OCI-M1 (cell line): ENCODE results near the gene SLC22A4.

ENCODE experiments used
- DNase-seq: peaks from one replicate; lab custom pipeline; 2025; lab: John Stamatoyannopoulos, UW

SLC22A4 gene

GRCh38 chr5:132376694-132377641 lies 82.8 kb downstream of the SLC22A4 start:
- DNase-seq = no peak

- no peak for DNase-seq
These were observed 83.5 kb downstream of the SLC22A4 start for GRCh38 chr5:132377738-132378137.

GRCh38 chr5:132378580-132378979 lies 84.4 kb downstream of the SLC22A4 start:
- peak; percentile 51 for DNase-seq

GRCh38 chr5:132380047-132380446 lies 85.9 kb downstream of the SLC22A4 start:
- no peak for DNase-seq

- no peak for DNase-seq
These were observed 86.5 kb downstream of the SLC22A4 start for GRCh38 chr5:132380741-132381140.

GRCh38 chr5:132381614-132382013 lies 87.4 kb downstream of the SLC22A4 start:
- no peak for DNase-seq

- DNase-seq = no peak
These were observed 89.1 kb downstream of the SLC22A4 start for GRCh38 chr5:132383261-132383660.

- DNase-seq = no peak
These were observed 89.8 kb downstream of the SLC22A4 start for GRCh38 chr5:132383984-132384383.

GRCh38 chr5:132384506-132385050 lies 90.4 kb downstream of the SLC22A4 start:
- DNase-seq = no peak

GRCh38 chr5:132385326-132386105 lies 91.3 kb downstream of the SLC22A4 start:
- peak; percentile 65 for DNase-seq

GRCh38 chr5:132386644-132387286 lies 92.6 kb downstream of the SLC22A4 start:
- DNase-seq = peak; percentile 82

- DNase-seq = peak; percentile 56
These were observed 93.5 kb downstream of the SLC22A4 start for GRCh38 chr5:132387640-132388117.

GRCh38 chr5:132388244-132389050 lies 94.3 kb downstream of the SLC22A4 start:
- no peak for DNase-seq

GRCh38 chr5:132389051-132389331 lies 94.8 kb downstream of the SLC22A4 start:
- no peak for DNase-seq

- DNase-seq = no peak
These were observed 95.5 kb downstream of the SLC22A4 start for GRCh38 chr5:132389585-132390286.

- no peak for DNase-seq
These were observed 97.1 kb downstream of the SLC22A4 start for GRCh38 chr5:132391247-132391646.

- DNase-seq = no peak
These were observed 97.7 kb downstream of the SLC22A4 start for GRCh38 chr5:132391870-132392269.

GRCh38 chr5:132392411-132392810 lies 98.2 kb downstream of the SLC22A4 start:
- no peak for DNase-seq

- no peak for DNase-seq
These were observed 99.0 kb downstream of the SLC22A4 start for GRCh38 chr5:132392978-132393825.
